HFFc6 (cell line): ENCODE data around the gene ABCG1. TPM values are rescaled to one million over a fixed set of nuclear protein-coding genes. Genes with fewer than 3 reads are reported as not detected.

Source experiments
- DNase-seq: peaks from one replicate; pipeline ENCODE4 v3.0.0-alpha.2; 2018
- H3K27ac Mint-ChIP-seq: 2 replicates; pipeline ENCODE4 v1.8.0; 2020; ENCODE audit warnings: mild to moderate bottlenecking, mixed read lengths
- H3K27me3 Mint-ChIP-seq: 2 replicates; pipeline ENCODE4 v1.8.0; 2021; ENCODE audit warnings: mild to moderate bottlenecking, moderate library complexity, mixed read lengths; ENCODE audit not compliant: insufficient read depth
- H3K36me3 Mint-ChIP-seq: 2 replicates; pipeline ENCODE4 v1.8.0; 2021; ENCODE audit warnings: low read depth, mixed read lengths
- H3K4me1 Mint-ChIP-seq: 2 replicates; pipeline ENCODE4 v1.8.0; 2020; ENCODE audit warnings: low read depth, mixed read lengths
- H3K4me3 Mint-ChIP-seq: 2 replicates; pipeline ENCODE4 v1.8.0; 2020; ENCODE audit warnings: mild to moderate bottlenecking, moderate library complexity, mixed read lengths
- H3K9me3 Mint-ChIP-seq: 2 replicates; pipeline ENCODE4 v1.8.0; 2020; ENCODE audit warnings: mild to moderate bottlenecking, mixed read lengths
- CTCF ChIP-seq: fragments of 200-600 bp; sonication (generic); IDR thresholded peaks from 2 replicates; pipeline ENCODE4 v1.5.0; 2021; ENCODE audit warnings: antibody characterized with exemption, mild to moderate bottlenecking
- total RNA-seq, 6 experiments: library from RNA; stranded (reverse); fragmentation: NEBNext Ultra II Directional; extraction: Animal tissue kit (Norgen Biotek cat#: 25700); gene quantifications; 2 replicates in 1 of 6; 3 replicates in 5 of 6; pipeline ENCODE4 v1.2.3, GENCODE V29; 2021

ABCG1 gene
- total RNA-seq, 6 experiments from 2014 or later: not detected

- H3K4me3 Mint-ChIP-seq: no peak overlapping the region
- TF ChIP-seq CTCF: no peak
- no peaks in the 10 kb centered on the region for H3K36me3 Mint-ChIP-seq
- no peaks in the 10 kb centered on the region; the same call in 1 of the 2 replicates for H3K4me1 Mint-ChIP-seq
- no peaks in the 10 kb centered on the region for H3K9me3 Mint-ChIP-seq
- no peak overlapping the region for H3K27ac Mint-ChIP-seq
- peaks cover 21% of the 10 kb centered on the region for H3K27me3 Mint-ChIP-seq
- DNase-seq: no peak
Observed at GRCh38 chr21:42225571-42226155, 6.7 kb downstream of the ABCG1 start.

GRCh38 chr21:42226626-42227025 is 7.7 kb downstream of the ABCG1 start:
- Mint-ChIP-seq H3K36me3 (no peaks in the 10 kb centered on the region), H3K27ac (no peak overlapping the region), H3K4me3 (no peak overlapping the region), H3K4me1 (no peaks in the 10 kb centered on the region; the same call in 1 of the 2 replicates), H3K27me3 (peaks cover 17% of the 10 kb centered on the region), H3K9me3 (no peaks in the 10 kb centered on the region)
- no peak for TF ChIP-seq CTCF
- no peak for DNase-seq

GRCh38 chr21:42227909-42228708 is 9.2 kb downstream of the ABCG1 start:
- no peaks in the 10 kb centered on the region for H3K36me3 Mint-ChIP-seq
- peaks cover 21% of the 10 kb centered on the region for H3K27me3 Mint-ChIP-seq
- no peaks in the 10 kb centered on the region for H3K4me1 Mint-ChIP-seq
- no peak overlapping the region for H3K4me3 Mint-ChIP-seq
- no peak for TF ChIP-seq CTCF
- peak; percentile 8 for DNase-seq
- H3K9me3 Mint-ChIP-seq: no peaks in the 10 kb centered on the region
- no peak overlapping the region for H3K27ac Mint-ChIP-seq

GRCh38 chr21:42228709-42229220 is 9.8 kb downstream of the ABCG1 start:
- Mint-ChIP-seq H3K27me3 (peaks cover 18% of the 10 kb centered on the region), H3K9me3 (no peaks in the 10 kb centered on the region), H3K27ac (no peak overlapping the region), H3K4me1 (no peaks in the 10 kb centered on the region), H3K4me3 (no peak overlapping the region), H3K36me3 (no peaks in the 10 kb centered on the region)
- TF ChIP-seq CTCF: no peak
- DNase-seq: no peak

- Mint-ChIP-seq H3K27me3 (peaks cover 14% of the 10 kb centered on the region), H3K4me3 (no peak overlapping the region), H3K4me1 (no peaks in the 10 kb centered on the region), H3K36me3 (no peaks in the 10 kb centered on the region), H3K9me3 (no peaks in the 10 kb centered on the region), H3K27ac (no peak overlapping the region)
- TF ChIP-seq CTCF: no peak
- DNase-seq: no peak
Observed at GRCh38 chr21:42229676-42230075, 10.7 kb downstream of the ABCG1 start.
